Cardiac fibroblast (primary cell): ENCODE measurements around the gene RPS21.

Experiments used
- DNase-seq, 2 donors: peaks; one replicate each; pipeline versions ENCODE4 v3.0.0 to v3.0.0-alpha.2; 2010; ENCODE audit warnings: low read depth in 2 of 2
- H3K4me3 ChIP-seq, 2 donors: replicated peaks in 1 of 2; 1 replicate in 1 of 2; 2 replicates in 1 of 2; pipeline ENCODE4 v1.5.1; 2011; ENCODE audit warnings: low read depth in 2 of 2, low read length in 2 of 2, mild to moderate bottlenecking in 2 of 2, moderate library complexity in 1 of 2
- TF ChIP-seq, protein P1 (sequence below): IDR thresholded peaks from one replicate; pipeline ENCODE4 v1.5.1; 2011; ENCODE audit warnings: low read depth, mild to moderate bottlenecking, low read length, inconsistent platforms

RPS21 gene

DNA sequence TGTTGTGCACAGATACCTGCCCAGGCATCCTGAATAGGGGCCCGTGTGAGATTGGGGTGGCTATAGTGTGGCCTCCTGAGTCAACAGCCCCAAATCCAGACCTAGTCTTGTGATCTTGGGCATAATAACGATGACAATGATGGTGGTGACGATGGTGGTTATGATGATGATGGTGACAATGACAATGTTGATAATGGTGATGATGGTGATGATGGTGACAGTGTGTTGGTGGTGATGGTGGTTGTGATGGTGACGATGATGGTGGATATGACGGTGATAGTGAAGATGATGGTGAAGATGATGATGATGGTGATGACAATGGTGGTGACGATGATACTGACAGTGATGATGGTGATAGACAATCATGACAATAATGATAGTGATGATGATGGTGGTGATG, 5.1 kb upstream of the RPS21 start:
- DNase-seq = no peak
- no peak overlapping the region for H3K4me3 ChIP-seq
- TF ChIP-seq, protein P1, sequence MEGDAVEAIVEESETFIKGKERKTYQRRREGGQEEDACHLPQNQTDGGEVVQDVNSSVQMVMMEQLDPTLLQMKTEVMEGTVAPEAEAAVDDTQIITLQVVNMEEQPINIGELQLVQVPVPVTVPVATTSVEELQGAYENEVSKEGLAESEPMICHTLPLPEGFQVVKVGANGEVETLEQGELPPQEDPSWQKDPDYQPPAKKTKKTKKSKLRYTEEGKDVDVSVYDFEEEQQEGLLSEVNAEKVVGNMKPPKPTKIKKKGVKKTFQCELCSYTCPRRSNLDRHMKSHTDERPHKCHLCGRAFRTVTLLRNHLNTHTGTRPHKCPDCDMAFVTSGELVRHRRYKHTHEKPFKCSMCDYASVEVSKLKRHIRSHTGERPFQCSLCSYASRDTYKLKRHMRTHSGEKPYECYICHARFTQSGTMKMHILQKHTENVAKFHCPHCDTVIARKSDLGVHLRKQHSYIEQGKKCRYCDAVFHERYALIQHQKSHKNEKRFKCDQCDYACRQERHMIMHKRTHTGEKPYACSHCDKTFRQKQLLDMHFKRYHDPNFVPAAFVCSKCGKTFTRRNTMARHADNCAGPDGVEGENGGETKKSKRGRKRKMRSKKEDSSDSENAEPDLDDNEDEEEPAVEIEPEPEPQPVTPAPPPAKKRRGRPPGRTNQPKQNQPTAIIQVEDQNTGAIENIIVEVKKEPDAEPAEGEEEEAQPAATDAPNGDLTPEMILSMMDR = no peak

DNA sequence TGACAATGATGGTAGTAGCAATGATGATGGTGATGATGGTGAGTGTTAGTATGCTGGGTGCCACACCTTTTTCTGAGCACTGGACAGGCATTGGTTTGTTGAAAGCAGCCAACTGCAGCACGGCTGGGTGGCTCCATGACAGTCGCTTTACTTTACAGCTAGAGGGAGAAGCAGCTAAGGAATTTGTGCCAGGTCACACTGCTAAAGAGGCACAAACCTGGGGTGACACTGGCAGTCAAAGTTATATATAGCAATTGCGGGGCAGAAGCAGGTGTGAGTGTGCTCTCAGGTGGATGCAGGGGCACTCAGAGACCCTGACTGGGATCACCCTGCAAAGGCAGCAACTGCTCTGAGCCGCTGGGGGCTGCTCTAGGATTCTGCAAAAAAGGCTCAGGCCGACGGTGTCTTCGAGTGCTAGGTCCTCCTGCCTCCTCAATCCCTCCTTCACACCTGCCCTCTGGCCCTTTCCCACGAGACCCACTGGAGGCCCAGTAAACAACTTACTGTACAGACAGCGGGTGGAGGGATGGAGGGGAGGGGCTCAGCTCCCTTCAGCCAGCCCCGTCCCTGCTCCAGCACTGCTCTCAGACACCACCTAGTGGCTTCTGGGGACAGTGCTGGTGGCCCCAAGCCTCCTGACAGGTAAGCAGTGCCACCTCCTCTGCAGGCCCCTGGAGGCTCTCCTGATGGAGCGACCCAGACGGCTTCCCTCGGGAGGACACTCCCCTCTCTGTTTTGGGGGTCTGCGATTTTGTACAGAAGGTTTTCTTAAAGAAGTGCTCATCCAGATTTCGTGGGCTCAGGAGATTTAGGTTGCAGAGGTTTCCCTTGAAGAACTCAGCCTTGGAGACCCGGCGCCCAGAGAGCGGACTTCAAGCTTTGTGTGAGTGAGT, 4.4 kb upstream of the RPS21 start:
- DNase-seq = peak; percentile 78 to 79
- TF ChIP-seq, protein P1 = peak; percentile 97
- no peak overlapping the region for H3K4me3 ChIP-seq

DNA sequence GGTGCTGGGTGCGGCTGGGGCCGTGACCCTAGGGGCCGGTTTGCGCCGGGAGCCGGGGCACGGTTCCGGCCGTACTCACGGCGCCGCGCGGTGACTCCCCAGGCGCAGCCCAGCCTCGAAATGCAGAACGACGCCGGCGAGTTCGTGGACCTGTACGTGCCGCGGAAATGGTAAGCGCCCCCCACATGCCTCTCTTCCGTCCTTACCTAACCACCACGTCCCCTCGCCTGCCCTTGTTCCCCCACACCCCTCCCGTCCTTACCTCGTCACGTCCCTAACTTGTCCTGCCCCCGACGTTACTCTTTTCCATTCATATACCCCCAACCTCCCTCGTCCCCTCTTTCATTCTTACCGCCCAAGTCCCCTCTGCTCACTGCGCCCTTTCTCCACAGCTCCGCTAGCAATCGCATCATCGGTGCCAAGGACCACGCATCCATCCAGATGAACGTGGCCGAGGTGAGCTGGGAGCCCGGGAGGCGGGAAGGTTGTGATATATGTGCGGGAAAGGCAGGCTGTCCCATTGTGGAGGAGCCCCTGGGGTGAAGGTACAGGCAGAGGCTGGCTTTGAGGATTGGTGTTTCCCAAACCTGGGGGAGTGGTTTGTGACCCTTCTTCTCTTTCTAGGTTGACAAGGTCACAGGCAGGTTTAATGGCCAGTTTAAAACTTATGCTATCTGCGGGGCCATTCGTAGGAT, 463 bp downstream of the RPS21 start:
- no peak for DNase-seq
- H3K4me3 ChIP-seq = peak overlapping the region; percentile 97 to 99
- TF ChIP-seq, protein P1 = no peak

DNA sequence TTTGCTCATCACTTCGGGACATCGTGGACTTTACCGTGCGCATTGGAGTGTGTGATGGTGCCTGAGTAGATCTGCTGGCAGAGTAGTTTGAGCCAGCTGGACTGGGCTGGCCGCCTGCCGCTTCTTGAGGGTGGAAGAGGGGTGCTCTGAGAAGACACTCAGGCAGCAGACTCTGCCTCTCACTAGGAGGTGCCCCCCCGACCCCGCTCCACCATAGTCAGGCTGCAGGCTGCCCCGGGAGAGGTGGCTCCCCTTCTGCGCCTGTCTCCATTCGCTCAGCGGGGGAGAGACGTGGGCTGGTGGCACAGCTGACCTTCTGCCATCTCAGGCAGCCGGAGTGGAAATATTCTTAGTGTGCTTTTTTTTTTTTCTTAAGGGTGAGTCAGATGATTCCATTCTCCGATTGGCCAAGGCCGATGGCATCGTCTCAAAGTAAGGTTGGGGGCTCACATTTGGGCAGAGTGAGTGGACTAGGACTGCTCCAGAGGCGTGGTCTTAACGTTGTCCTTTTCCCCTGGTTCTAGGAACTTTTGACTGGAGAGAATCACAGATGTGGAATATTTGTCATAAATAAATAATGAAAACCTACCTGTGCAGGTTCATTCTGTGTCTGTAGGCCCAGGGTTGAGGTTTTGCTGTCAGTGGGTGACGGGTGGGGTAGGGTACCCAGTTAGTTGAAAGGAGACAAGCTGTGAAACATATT, 1.2 kb downstream of the RPS21 start:
- TF ChIP-seq, protein P1 = no peak
- H3K4me3 ChIP-seq = peak overlapping the region; percentile 97 to 99
- DNase-seq = no peak

DNA sequence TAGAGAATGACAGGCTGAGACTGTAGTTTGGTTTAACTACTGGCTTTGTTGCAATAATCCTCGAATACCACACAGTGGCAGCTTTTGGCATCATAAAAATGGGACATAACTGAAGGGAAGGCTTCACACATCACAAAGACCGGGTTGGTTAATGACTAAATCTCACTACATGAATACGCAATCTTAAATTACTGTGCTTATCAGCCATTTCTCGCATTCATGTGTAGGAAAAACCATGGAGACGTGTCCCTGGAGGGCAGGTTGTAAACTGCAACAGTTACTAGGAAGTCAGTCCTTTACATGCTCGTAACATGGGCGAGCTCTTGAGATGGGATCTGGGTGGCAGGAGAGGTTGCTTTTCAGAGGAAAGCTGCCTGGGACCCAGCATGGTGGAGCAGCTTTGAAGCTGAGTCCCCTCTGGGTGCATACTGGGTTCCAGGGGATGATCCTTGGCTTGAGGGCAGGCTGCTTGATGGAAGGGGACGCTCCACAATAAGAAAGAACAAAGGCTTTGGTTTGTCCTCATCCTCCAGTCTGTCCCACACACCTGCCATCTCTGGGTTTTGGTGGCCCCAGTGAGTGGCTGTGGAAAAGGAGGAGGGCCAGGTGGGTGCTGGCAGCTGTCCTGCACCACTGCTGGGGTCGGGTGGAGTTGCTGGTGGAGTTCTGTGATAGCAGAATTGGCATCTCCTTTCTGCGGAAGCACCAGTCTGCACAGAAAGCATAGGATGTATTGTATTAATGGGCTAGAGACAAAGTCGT, 2.1 kb downstream of the RPS21 start:
- TF ChIP-seq, protein P1 = no peak
- no peak overlapping the region for H3K4me3 ChIP-seq
- no peak for DNase-seq

DNA sequence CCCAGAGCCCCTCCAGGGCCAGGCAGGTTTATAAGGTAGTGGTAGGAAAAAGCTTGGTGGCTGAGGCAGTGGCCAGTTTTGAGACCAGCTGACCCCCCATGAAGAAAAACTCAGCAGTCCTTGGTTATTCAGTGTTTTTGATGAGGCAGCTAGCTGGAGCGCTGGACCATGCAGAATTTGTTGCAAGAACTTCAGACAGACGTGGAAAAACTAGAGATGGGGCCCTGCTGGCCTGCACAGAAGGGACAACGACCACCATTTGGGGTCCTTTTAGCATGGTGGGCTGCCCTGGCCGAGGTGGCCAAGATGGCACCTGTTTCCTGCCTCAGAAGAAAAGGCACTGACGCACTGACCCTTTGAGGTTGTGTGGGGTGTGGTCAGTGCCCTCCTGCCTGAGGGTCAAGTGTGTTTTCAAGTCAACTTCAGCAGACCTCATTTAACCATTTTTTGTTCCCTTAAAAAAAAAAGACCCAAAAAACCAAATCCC, 2.7 kb downstream of the RPS21 start:
- no peak for DNase-seq
- TF ChIP-seq, protein P1 = no peak
- no peak overlapping the region for H3K4me3 ChIP-seq
